Measurements from ENCODE around the gene MAP3K21. TPM values are rescaled to one million over a fixed set of nuclear protein-coding genes. Genes with fewer than 3 reads are reported as not detected.

Gene MAP3K21
- total and polyA plus RNA-seq, 2 of the 8 experiments (the other 6 are each of a cell fraction or from before 2014, with no cell fraction given) = 21.2 to 21.8 TPM

- H3K4ac ChIP-seq (replicated peaks; ENCODE audit: insufficient read length, low read depth, low read length) = no peak overlapping the region
- no peak overlapping the region for H2BK5ac ChIP-seq (ENCODE audit: low read depth, low read length)
- no peak overlapping the region for H2AFZ ChIP-seq (ENCODE audit: low read length)
- H4K91ac ChIP-seq (replicated peaks; ENCODE audit: insufficient read length, low read length) = no peak overlapping the region
- WGBS, 2 experiments (ENCODE audit: extremely low coverage in 1 of 2, insufficient coverage in 1 of 2, insufficient read length in 1 of 2, insufficient replicate concordance in 2 of 2, low coverage in 1 of 2, low lambda C conversion rate in 2 of 2, missing lambda C conversion rate in 1 of 2) = 88% methylated on average over 3 of the region's 3 CpGs; no CpG with 5 or more reads in 1 of the 2 experiments
- H3K23me2 ChIP-seq (ENCODE audit: low read depth, low read length) = no peaks in the 10 kb centered on the region; the same call in 1 of the 2 replicates
- H2BK20ac ChIP-seq (ENCODE audit: low read length) = no peak overlapping the region
- no peak overlapping the region for H3K27ac ChIP-seq (ENCODE audit: low read depth, low read length)
- no peak for DNase-seq (ENCODE audit: low read depth in 1 of 2, low spot score in 2 of 2)
- no peak overlapping the region for H3K14ac ChIP-seq (ENCODE audit: insufficient read length)
- no peak overlapping the region for H3K9ac ChIP-seq (replicated peaks in 1 of 4; ENCODE audit: extremely low read depth in 1 of 4, low read depth in 3 of 4, low read length in 3 of 4)
- H2BK15ac ChIP-seq (ENCODE audit: low read length) = no peak overlapping the region
- peaks cover 0 to 82% of the 10 kb centered on the region in 2 experiments; a peak in 2 of 4 replicates for H3K79me2 ChIP-seq (ENCODE audit: control insufficient read depth in 1 of 2, insufficient read depth in 2 of 2, low read length in 2 of 2)
- no peak for TF ChIP-seq GTF2F1 (IDR thresholded peaks at IDR 0.05; ENCODE audit: borderline replicate concordance, low read depth, low read length)
- TF ChIP-seq FOSL1 (IDR thresholded peaks at IDR 0.05; ENCODE audit: insufficient read depth, low read depth, low read length) = no peak
- TF ChIP-seq SRF (IDR thresholded peaks at IDR 0.05; ENCODE audit: low read depth, low read length) = no peak
- no peak for TF ChIP-seq BCL11A (IDR thresholded peaks at IDR 0.05; ENCODE audit: low read depth in 2 of 2, low read length in 2 of 2)
- no peak for TF ChIP-seq SIRT6 (IDR thresholded peaks at IDR 0.05; ENCODE audit: low read length)
- no peak for TF ChIP-seq POU5F1 (IDR thresholded peaks at IDR 0.05; ENCODE audit: low read depth, low read length)
- no peak for TF ChIP-seq JUND (IDR thresholded peaks at IDR 0.05; ENCODE audit: low read length)
- no peak for TF ChIP-seq TAF7 (optimal IDR thresholded peaks at IDR 0.05; ENCODE audit: borderline replicate concordance, low read depth, low read length)
- TF ChIP-seq CEBPB (IDR thresholded peaks at IDR 0.05; ENCODE audit: low read depth, low read length) = no peak
- TF ChIP-seq ASH2L (IDR thresholded peaks at IDR 0.05; ENCODE audit: low read length) = no peak
- TF ChIP-seq TBP (IDR thresholded peaks at IDR 0.05; ENCODE audit: low read depth, low read length) = no peak
- TF ChIP-seq CHD1 (IDR thresholded peaks at IDR 0.05; ENCODE audit: low read depth, low read length) = no peak
- no peak for TF ChIP-seq SP2 (IDR thresholded peaks at IDR 0.05; ENCODE audit: low read length)
- no peak for TF ChIP-seq TCF12 (IDR thresholded peaks at IDR 0.05; ENCODE audit: low read depth, low read length)
- no peak for FAIRE-seq
- no peak overlapping the region for H3K4me3 ChIP-seq (ENCODE audit: extremely low read depth in 1 of 4, insufficient read depth in 2 of 4, low read depth in 3 of 4, low read length in 4 of 4)
- no peak overlapping the region for H2BK120ac ChIP-seq (replicated peaks; ENCODE audit: low read depth, low read length)
- peaks cover 0 to 6% (median 2%) of the 10 kb centered on the region in 4 experiments; a peak in 3 of 7 replicates for H3K4me1 ChIP-seq (replicated peaks in 1 of 4; ENCODE audit: control insufficient read depth in 3 of 4, insufficient read depth in 4 of 4, low read length in 3 of 4)
- H2BK12ac ChIP-seq (ENCODE audit: low read depth, low read length) = no peak overlapping the region
- H3K4me2 ChIP-seq (ENCODE audit: insufficient read depth in 1 of 2, low read depth in 2 of 2, low read length in 2 of 2) = no peak overlapping the region
- no peaks in the 10 kb centered on the region for H3K27me3 ChIP-seq (replicated peaks in 1 of 4; ENCODE audit: control insufficient read depth in 3 of 4, extremely low read depth in 1 of 4, insufficient read depth in 3 of 4, low read length in 3 of 4)
- H3K9me3 ChIP-seq (ENCODE audit: insufficient read depth in 2 of 2, low read depth in 1 of 2, low read length in 1 of 2) = no peaks in the 10 kb centered on the region
- H4K20me1 ChIP-seq (replicated peaks in 1 of 2; ENCODE audit: control insufficient read depth in 1 of 2, insufficient read depth in 2 of 2, low read length in 2 of 2) = no peaks in the 10 kb centered on the region
- ChIA-PET POLR2A (ENCODE audit: partially characterized antibody) (no interaction called here), CTCF (ENCODE audit: partially characterized antibody) (interaction anchor here (1.0 to 2.3 kb wide), 2 partner anchors 9 to 22 kb away, joined by 4 to 6 read pairs; no protein-coding TSS in a partner anchor)
- peaks cover 3% of the 10 kb centered on the region for H3K79me1 ChIP-seq (ENCODE audit: low read depth, low read length)
- no peak overlapping the region for H3K23ac ChIP-seq (ENCODE audit: insufficient read length)
- H4K8ac ChIP-seq (ENCODE audit: extremely low read depth, insufficient read depth, low read length) = no peak overlapping the region
- H3K18ac ChIP-seq (ENCODE audit: extremely low read depth, low read length) = no peak overlapping the region
- no peak overlapping the region for H2AK5ac ChIP-seq (ENCODE audit: low read depth, low read length)
- H3K56ac ChIP-seq (replicated peaks; ENCODE audit: insufficient read length, low read depth, low read length) = no peak overlapping the region
- H3K36me3 ChIP-seq (ENCODE audit: control insufficient read depth in 2 of 4, insufficient read depth in 4 of 4, low read length in 3 of 4) = no peaks in the 10 kb centered on the region
- H4K5ac ChIP-seq (ENCODE audit: insufficient read length, low read depth, low read length) = no peak overlapping the region
These were observed 10.0 kb downstream of the MAP3K21 start for GRCh38 chr1:233337505-233337904.

Measured in H1 (cell line).